HG02571 (cell line): Measurements from ENCODE around the gene C8G.

ENCODE experiments used
- ATAC-seq: cut with Tn5 transposase; IDR thresholded peaks from one replicate; pipeline ENCODE4 v1.9.1; 2021; ENCODE audit warnings: mild to moderate bottlenecking, moderate library complexity; ENCODE audit not compliant: unreplicated experiment

Gene C8G

DNA sequence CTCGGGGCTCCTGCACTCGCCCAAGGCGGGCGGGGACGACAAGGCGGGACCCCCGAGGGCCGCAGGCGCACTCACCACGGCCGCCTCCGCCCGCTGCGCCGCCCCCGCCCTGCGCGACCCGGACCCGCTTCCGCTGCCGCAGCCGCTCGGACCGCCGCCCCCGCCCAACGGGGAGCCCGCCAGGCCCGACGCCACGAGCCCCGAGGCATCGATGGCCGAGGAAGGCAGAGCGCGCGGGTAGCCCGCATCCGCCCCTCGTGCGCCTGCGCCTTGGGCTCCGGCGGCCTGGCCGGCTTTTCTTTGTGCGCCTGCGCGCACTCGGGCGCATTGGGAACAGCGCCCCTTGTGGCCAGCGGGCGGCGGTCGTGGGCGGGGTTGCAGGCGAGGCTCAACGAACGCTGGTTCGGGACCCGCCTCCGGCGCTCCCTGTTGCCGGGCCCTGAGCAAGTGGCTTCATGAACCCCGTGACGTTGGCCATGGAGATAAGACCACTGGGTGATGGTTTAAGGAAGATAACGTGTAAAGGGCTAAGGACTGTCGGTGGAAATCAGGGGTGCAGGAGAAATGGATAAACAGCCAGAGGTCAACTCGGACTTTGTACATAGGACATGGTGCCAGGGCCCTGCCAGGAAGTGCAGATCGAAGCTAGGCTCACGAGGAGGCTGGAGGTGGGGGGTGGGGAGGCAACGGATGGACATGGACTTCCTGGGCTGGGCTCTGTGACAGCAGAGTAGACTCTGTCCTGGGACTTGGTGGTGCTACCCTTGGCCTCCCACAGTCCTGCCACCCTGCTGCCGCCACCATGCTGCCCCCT is at the start of gene C8G, which contains the start of gene FBXW5:
Gene C8G (plus strand): TSS at position 725 of the 814 bp plus-strand sequence. CDS start 78 bp downstream, at position 803.
Gene FBXW5 (minus strand): TSS at position 220 of the 814 bp plus-strand sequence. CDS start 655 bp downstream, outside the sequence.
- ATAC-seq = peak; percentile 69

DNA sequence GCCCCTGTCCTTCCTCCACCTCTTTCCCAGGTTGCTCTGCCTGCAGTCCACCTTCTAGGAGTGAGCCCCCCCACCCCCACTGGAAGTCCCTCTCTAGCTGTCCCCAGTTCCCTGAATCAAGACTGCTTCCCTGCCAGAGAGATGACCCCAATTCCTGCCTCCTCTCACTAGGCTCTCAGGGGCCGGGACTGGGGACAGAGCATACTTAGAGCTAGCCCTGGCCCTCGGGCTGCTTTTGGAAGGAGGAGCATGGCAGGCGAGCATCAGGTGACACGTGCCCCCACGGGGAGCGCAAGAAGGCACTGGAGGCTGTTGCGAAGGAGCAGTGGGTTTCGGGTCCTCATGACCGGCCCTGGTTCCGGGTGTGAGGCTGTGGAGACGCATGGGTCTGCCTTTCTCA is 49.0 kb upstream of the C8G start:
- no peak for ATAC-seq

DNA sequence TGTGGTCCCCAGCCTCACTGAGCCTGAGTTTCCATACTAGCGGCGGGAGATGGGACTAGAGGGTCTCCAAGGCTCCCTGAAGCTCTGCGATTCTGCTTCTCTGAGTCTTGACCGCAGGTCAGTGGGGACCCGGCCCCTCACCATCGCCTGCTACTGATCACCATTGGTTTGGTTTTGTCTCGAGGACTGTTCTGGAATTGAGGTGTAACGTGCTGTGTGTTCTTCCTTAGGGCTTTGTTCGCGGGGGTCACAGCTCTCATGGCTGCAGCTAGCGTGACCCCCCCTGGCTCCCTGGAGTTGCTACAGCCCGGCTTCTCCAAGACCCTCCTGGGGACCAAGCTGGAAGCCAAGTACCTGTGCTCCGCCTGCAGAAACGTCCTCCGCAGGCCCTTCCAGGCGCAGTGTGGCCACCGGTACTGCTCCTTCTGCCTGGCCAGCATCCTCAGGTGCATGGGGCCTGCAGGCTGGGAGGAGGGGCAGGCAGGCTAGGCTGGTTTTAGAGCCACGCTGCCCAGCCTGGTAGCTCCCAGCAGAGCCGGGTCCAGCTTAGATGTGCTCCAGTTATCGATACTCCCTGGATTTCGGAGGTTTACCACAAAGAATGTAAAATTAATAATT is 46.5 kb upstream of the C8G start:
- no peak for ATAC-seq

DNA sequence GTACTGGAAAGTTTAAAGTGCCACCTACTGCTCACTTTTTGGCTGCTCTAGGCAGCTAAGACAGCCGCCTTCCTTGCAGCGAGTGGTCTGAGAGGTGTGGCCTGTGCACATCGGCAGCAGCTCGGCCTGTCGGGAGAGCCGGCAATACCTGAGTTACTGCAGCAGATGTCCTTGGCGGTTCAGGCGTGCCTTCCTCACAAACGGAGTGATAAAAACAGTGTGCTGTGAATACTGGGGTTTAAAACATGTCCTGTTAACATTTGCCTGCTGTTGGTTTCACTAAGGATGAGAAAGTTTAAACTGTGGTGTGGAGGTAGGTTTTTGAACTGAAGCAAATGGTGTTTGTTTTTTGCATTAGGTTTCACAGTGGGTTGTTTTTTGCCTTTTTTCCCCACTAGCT is 45.8 kb upstream of the C8G start:
- peak; percentile 36 for ATAC-seq

DNA sequence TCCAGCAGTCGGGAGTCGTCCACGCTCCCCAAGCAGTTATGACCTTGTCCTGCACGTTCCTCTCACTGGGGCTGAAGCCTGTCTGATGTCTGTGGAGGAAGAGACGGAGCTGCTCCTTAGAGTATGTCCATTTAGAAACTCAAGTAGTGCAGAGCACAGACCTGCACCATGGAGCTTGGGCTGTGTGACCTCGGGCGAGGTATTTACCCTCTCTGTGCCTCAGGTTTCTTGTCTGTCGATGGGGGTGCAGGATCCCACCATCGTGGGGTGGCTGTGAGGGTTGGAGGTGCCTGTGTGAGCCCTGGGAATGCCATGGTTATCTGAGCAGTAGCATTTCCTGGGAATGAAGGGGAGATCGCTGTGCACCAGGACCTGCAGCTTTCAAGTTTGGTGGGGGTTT is 44.5 kb upstream of the C8G start:
- no peak for ATAC-seq

DNA sequence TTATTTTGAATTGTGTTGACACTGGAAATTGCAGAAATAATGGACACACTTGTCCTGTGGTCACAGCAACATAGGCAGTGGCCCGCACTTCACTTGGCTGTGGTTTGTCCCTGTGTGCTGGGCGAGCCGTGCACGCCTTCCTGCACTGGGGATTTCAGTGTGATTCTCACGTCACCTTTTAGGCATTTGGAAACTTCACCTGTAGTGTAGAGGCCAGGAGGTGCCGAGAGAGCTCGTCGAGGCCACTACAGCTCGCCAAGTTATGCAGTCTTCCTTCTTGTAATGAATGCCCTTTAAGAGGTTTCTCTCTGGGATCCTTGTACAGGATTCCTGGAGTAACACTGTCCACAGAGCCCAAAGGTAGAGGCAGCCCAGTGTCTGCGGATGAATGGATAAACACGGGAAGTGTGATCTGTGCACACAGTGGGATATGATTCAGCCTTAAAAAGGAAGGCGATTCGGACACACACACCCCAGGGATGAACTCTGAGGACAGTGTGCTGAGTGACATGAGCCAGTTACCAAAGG is 44.0 kb upstream of the C8G start:
- no peak for ATAC-seq

DNA sequence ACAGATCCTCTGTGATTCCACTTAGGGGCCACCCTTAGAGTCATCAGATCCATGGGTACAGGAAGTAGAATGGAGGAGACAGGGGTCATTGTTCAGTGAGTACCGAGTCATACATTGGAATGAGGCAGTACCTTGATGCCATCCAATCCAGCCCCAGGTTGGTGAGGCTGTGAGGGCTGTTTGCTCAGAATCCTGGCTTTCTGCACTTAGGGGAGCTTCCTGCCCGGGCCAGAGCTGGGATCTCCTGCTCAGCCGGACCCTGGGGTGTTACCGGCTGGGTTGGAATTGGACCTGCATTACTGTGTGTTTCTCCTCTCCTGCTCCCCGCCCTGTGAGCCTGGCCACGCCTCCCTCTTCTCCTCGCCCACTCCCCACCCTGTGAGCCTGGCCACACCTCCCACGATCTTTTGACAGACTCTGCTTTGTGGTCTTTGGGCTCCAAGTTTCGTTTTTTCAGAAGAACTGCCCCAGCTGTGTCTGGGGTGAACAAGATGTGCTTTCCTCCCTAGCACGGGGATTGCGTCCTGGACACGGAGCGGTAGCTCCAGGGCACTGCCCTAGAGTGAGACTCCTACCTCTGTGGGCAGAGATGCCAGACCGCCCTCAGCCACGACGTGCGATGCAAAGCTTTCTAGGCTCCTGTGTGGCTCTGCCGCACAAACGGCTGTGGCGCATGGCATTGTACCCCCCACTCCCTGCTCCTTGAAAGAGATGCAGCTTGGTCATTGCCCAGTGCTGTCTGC is 43.4 kb upstream of the C8G start:
- ATAC-seq = peak; percentile 52

DNA sequence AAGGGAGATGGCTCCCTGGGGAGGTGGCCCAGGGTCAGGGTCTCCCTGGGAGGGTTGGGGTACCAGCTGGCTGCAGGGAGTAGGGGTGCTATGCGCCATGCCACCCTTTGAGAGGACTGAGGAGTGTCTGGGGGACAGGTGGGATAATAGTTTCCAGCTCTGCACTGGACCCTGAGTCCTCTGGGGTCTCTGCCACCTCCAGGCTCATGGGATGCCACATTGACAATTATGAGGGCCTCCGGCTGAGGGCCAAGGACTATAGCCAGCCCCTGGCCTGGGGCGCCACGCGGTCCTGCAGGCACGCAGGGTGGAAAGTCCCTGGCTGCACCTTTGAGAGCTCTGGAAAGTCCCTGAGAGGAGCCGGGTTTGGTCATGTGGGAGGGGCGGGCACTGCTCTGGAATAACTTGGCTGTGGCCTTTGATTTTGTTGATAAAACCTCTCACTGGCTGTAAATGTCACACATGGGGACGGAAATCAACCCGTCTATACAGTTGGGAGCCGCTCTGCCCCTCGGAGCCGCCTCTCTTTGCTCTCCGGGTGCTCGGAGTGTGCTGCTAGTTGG is 42.7 kb upstream of the C8G start:
- peak; percentile 38 for ATAC-seq

DNA sequence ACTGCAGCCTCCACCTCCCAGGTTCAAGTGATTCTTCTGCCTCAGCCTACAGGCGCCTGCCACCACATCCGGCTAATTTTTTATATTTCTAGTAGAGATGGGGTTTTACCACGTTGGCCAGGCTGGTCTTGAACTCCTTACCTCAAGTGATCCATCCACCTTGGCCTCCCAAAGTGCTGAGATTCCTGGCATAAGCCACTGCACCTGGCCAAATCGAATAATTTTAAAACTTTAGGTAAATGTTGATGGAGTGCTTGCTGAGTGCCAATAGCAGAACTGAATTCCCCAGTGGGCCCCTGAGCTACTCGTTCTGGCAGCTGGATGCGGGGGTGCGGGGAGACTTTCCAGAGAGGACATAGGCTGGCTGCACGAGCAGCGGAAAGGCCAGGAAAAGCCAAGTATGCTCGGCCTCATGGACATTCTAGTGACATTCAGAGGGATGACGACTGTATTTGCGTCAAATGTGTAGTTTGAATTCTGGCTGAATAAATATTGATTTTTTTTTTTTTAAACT is 41.9 kb upstream of the C8G start:
- no peak for ATAC-seq

DNA sequence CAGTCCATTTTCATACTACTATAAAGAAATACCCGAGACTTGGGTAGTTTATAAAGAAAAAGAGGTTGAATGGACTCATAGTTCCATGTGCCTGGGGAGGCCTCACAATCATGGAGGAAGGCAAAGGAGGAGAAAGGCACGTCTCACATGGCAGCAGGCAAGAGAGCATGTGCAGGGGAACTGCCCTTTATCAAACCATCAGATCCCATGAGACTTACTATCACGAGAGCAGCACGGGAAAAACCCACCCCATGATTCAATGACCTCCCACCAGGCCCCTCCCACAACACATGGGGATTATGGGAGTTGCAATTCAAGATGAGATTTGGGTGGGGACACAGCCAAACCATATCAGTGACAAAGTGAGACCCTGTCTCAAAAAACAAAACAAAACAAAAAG is 38.8 kb upstream of the C8G start:
- no peak for ATAC-seq

DNA sequence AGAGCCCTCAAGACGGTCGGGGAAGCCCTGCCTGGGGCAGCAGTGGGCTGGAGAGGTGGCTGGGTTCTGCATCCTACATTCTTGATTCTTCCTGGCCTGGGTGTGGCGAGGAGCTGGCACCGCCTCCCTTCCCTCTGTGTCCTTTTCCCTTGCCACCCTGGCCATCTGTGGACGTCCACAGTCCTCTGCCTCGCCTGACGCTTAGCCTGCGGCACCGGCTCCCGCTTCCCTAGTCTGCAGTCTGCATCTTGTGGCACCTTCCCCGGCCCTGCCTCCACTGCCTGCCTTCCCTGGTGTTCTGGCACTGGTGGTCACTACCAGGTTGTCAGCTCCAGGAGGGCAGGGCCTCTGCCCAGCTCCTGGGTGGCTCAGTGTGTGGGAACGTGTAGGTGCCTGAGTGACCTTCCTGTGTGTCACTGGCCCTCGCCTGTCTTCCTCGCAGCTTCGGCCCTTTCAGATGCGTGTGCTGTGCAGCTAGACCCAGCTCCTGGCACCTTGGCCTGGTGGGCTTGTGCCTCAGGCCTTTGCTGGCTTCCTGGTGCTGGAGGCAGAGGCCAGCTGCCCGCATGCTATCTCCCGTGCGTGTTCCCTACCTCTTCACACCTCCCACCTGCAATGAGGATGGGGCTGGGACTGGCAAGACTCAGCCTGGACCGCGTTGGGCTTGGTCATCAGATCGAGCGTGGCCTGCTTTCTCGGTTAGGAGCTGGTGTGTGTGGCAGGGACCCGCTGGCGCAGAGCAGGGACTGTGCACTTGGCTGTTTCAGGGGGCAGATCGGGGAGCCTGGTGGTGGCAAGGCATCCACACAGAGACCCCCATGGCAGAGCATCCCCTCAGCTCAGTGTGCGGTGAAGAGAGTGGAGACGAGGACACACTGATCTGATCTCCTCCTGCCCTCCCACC is 37.8 kb upstream of the C8G start:
- no peak for ATAC-seq

DNA sequence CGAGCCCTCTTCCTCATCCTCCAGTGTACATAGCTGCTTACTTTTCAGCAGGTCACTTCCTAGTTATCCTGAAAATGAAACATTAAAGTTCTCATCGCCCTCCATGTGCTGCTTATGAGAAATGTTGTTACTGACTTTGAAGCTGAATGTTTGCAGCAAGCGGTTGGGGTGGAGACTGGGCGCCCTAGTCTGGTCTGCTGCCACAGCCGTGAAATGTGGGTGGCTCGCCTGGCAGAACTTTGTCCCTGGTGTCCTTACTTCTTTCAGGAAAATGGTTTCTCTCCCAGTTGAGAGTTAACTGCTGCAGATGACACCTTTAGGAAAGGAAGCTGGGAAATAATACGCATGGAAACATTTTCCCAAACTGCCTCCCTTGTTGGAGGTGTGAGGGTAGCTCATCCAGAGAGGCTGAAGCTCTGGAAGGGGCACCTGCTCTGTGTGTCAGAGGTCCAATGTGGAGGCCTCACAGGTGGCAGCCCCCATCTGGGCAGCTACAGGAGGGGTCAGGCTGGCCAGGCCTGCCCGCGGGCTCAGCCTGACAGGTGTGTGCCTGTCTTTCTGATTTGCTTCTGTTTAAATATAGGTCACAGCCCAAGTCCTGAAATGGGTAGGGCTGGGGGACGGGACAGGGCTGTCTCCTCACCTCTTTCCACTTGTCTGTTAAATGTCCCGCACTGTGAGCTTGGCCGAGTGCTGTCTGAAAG is 34.7 kb upstream of the C8G start:
- no peak for ATAC-seq

DNA sequence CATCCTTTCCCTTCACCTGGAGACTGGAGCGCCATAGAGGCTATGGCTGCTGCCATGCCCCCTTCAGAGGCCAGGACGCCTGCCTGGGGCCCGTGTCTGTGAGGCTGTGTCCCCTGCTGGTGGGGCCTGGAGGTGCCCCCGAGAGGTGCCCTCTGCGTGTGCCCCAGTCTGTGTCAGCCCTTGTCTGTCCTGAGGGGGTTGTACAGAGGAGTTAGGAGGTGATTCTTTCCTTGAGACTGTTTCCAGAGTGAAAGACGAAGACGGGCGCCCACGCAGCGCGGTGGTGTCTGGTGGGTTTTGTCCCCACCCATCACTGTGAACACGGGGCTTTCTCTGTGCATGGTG is 34.2 kb upstream of the C8G start:
- ATAC-seq = no peak

DNA sequence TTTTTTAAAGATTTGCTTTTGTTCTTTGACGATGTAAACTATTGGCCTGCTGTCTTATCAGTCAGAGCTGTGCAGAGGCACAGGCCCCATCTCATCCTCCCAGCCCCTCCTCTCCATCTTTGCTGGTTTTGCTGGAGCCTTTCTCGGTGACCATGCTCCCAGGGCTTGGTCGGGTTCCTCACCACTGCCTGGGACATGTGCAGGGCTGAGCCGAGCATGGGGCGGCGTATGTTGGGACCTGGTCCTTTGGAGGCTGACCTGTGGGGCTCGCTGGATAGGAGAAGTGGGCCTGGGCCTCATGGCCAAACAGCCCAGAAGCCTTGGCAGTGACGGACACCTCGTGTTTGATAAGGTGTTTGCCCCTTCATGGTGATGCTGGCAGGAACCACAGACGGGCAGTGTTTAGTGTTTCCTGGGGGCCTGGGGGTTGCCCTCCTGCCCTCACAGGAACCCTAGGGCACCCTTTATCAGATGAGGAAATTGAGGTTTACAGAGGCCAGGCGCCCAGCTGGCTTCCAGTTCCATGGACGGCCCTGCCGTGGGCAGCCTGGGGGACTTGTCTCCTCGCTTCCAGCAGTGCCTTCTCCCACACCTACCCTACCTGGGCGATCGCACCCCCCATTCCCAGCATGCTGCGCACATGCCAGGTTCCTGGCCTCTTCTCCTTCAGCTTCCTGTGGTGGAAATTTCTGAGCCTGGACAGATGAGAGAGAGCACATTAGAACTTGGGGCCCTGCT is 31.2 kb upstream of the C8G start:
- ATAC-seq = no peak

DNA sequence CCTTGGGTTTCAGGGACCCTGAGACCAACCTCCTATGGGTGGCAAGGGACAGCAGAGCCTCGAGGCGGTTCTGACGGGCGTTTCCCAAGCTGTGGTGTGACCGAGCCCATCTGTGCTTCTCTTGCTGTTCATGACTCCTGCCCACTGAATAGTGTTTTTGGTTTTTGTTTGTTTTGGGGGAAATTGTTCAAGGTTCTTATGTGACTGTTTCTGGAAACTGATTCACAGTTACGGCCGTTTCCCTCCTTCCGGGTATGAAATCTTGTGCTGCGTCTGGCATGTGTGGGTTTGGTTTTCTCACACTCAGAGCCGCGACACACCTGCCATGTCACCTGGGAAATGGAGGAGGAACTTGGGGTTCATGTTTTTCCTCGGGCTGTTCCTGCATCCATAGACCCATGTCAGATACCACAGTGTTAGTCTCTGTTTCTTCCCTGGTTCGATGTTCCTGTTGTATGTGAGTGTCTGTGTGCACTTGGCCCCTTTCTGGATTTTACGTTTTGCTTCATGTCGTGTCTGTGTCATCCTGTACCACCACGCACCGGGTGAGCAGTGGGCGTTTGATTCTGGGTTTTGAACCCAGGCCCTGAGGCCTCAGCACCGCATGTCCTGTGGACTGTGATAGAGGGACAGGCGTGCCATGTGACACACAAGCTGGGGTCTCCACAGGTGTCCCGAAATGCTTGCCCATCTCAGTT is 29.3 kb upstream of the C8G start:
- ATAC-seq = no peak

DNA sequence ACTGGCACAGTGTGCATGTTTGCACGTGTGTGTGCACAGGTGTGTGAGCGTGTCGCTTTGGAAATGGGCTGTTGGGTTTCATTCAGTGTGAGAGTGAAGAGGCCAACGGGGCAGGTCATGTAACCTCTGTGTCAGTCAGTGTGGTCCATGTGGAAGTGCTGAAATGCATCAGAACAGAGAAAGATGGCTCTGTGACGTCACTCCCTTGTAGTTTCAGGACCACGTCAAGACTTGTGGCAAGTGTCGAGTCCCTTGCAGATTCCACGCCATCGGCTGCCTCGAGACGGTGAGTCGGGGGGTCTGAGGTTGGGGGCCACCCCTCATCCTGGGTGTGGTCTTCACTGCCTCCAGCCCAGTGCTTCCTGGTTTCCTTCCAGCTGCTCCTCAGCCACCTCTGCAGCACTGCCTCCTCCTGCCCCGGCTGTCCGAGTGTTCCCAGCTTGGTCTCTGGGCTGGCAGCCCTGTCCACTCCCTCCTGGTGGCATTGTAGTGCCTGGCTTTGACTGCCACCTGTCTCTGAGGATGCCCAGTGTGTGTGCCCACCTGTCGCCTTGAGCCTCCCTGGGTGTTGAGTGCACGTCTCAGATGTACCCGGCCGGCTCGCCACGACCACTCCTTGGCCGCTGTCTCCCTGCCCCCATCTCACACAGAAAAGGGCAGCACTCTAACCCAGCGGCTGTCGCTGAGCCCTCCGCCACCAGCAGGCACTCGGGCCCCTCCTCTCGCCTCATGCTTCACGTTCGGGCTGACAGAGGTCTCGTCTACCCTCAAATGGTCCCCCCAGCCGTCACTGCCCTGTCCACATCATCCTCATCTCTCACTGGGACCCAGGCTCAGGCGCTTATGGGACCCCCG is 28.5 kb upstream of the C8G start:
- ATAC-seq = no peak

DNA sequence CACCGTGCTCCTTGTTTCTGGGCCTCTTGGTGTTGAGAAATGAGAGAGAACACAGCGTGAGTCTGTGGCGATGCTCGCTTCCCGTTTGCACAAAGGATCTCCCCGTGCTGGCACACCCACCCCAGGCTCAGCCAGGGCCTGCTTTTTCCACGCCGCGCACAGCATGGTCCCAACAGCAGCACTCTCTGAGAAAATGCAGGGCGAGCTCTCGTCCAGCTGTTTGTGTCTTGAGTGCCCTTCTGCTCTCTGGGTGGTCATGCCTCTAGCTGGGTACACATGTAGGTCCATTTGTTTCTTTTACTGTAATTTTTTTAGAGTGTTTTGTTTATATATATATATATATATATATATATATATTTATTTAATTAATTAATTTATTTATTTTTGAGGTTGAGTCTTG is 27.1 kb upstream of the C8G start:
- ATAC-seq = no peak
